Dermis microvascular lymphatic vessel endothelial cell (primary cell): ENCODE measurements around the gene RYR1. TPM values are rescaled to one million over a fixed set of nuclear protein-coding genes. Genes with fewer than 3 reads are reported as not detected.
"Not testable (repeated sequence)": the region's sequence is repeated elsewhere in the genome, so short reads cannot be mapped to it uniquely, and the experiment has no call there.

Experiments
- DNase-seq, 2 donors: peaks; one replicate each; pipeline versions ENCODE4 v3.0.0 to v3.0.0-alpha.2; 2010; ENCODE audit warnings: low read depth in 2 of 2
- total RNA-seq: library from RNA; depleted of rRNA; stranded (reverse); fragments of >200 nt; gene quantifications from 2 replicates; pipeline ENCODE4 v1.2.1, GENCODE V29; 2014

Gene RYR1
- total RNA-seq, 1 donor from 2014 or later = not detected

- no peak for DNase-seq
Observed at GRCh38 chr19:38457202-38457601, 23.7 kb downstream of the RYR1 start.

GRCh38 chr19:38457690-38458405 lies 24.4 kb downstream of the RYR1 start:
- DNase-seq = no peak

GRCh38 chr19:38458991-38459390 lies 25.5 kb downstream of the RYR1 start:
- DNase-seq = no peak

GRCh38 chr19:38463365-38463764 lies 29.9 kb downstream of the RYR1 start:
- DNase-seq = no peak

- no peak for DNase-seq
Observed at GRCh38 chr19:38464421-38465082, 31.1 kb downstream of the RYR1 start.

GRCh38 chr19:38466050-38466449 lies 32.6 kb downstream of the RYR1 start:
- DNase-seq = no peak

- no peak for DNase-seq
Observed at GRCh38 chr19:38467541-38468525, 34.3 kb downstream of the RYR1 start.

- DNase-seq = no peak
Observed at GRCh38 chr19:38469151-38469550, 35.7 kb downstream of the RYR1 start.

- no peak for DNase-seq
Observed at GRCh38 chr19:38470788-38471480, 37.4 kb downstream of the RYR1 start.

- not testable (repeated sequence) for DNase-seq
Observed at GRCh38 chr19:38472725-38473124, 39.2 kb downstream of the RYR1 start.

GRCh38 chr19:38473201-38473600 lies 39.7 kb downstream of the RYR1 start:
- DNase-seq = no peak

GRCh38 chr19:38475176-38475575 lies 41.7 kb downstream of the RYR1 start:
- no peak for DNase-seq

GRCh38 chr19:38478273-38478971 lies 44.9 kb downstream of the RYR1 start:
- peak in 1 of 2 donors; percentile 19 for DNase-seq

GRCh38 chr19:38482496-38482895 lies 49.0 kb downstream of the RYR1 start:
- DNase-seq = no peak

GRCh38 chr19:38483016-38483630 lies 49.6 kb downstream of the RYR1 start:
- no peak for DNase-seq

- DNase-seq = no peak
Observed at GRCh38 chr19:38484747-38485146, 51.3 kb downstream of the RYR1 start.

- no peak for DNase-seq
Observed at GRCh38 chr19:38485541-38486285, 52.2 kb downstream of the RYR1 start.

- no peak for DNase-seq
Observed at GRCh38 chr19:38486731-38487336, 53.3 kb downstream of the RYR1 start.

- DNase-seq = no peak
Observed at GRCh38 chr19:38488096-38488495, 54.6 kb downstream of the RYR1 start.
